ENCODE measurements around the gene ZIC2.

DNA sequence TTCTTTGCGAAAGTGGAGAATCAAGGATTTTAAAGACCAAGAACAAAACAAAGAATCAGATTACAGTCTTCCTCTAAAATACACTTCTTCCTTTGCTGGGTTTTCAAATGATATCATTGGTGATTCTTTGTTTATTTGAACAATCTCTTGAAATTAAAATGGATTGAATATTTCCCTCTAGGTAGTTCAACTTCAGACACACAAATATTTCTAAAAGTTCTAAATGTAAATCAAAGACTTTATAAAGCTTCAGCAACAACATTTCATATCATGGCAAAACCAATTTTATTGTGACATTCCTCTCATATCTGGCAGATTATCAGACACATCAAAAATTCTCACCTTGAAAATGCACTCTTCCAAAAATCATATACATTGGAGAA is 13.0 kb downstream of the ZIC2 start:
- TF ChIP-seq, protein P1, sequence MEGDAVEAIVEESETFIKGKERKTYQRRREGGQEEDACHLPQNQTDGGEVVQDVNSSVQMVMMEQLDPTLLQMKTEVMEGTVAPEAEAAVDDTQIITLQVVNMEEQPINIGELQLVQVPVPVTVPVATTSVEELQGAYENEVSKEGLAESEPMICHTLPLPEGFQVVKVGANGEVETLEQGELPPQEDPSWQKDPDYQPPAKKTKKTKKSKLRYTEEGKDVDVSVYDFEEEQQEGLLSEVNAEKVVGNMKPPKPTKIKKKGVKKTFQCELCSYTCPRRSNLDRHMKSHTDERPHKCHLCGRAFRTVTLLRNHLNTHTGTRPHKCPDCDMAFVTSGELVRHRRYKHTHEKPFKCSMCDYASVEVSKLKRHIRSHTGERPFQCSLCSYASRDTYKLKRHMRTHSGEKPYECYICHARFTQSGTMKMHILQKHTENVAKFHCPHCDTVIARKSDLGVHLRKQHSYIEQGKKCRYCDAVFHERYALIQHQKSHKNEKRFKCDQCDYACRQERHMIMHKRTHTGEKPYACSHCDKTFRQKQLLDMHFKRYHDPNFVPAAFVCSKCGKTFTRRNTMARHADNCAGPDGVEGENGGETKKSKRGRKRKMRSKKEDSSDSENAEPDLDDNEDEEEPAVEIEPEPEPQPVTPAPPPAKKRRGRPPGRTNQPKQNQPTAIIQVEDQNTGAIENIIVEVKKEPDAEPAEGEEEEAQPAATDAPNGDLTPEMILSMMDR (IDR thresholded peaks at IDR 0.05; ENCODE audit: low read depth, low read length) = no peak
- TF ChIP-seq EZH2phosphoT487 (IDR thresholded peaks at IDR 0.05; ENCODE audit: low read depth) = no peak

Data from OCI-LY3 (cell line).